CD4-positive, CD25-positive, alpha-beta regulatory T cell (primary cell): Measurements from ENCODE around the gene LACRT. TPM values are rescaled to one million over a fixed set of nuclear protein-coding genes. Genes with fewer than 3 reads are reported as not detected.
"Not testable (repeated sequence)": the region's sequence is repeated elsewhere in the genome, so short reads cannot be mapped to it uniquely, and the experiment has no call there.

Source experiments
- ATAC-seq, 2 donors: fragments of 150-1000 bp; cut with Tn5 transposase; one replicate each; pipeline ENCODE4 v1.10.0; 2021; ENCODE audit warnings: low read depth in 2 of 2, moderate number of reproducible peaks in 2 of 2, moderate library complexity in 1 of 2
- DNase-seq, 3 donors: peaks; one replicate each; pipeline versions ENCODE4 v3.0.0 to v3.0.0-alpha.2; 2012 to 2022; ENCODE audit warnings: mixed read lengths in 1 of 3
- H3K27ac ChIP-seq: one replicate; pipeline ENCODE4 v1.7.0; 2013; ENCODE audit warnings: mild to moderate bottlenecking, low read length; ENCODE audit not compliant: insufficient read depth, poor library complexity, severe bottlenecking
- H3K27me3 ChIP-seq: one replicate; pipeline ENCODE4 v1.7.0; 2013; ENCODE audit warnings: low read length; ENCODE audit not compliant: control insufficient read depth, insufficient read depth
- H3K36me3 ChIP-seq: one replicate; pipeline ENCODE4 v1.7.0; 2013; ENCODE audit warnings: mild to moderate bottlenecking, low read length, moderate library complexity; ENCODE audit not compliant: control insufficient read depth, insufficient read depth
- H3K4me1 ChIP-seq: 2 replicates; pipeline ENCODE4 v1.7.0; 2013; ENCODE audit warnings: mild to moderate bottlenecking, low read length; ENCODE audit not compliant: insufficient read depth, control insufficient read depth, poor library complexity, severe bottlenecking
- H3K4me3 ChIP-seq: one replicate; pipeline ENCODE4 v1.7.0; 2013; ENCODE audit warnings: low read depth, mild to moderate bottlenecking, low read length, moderate library complexity
- H3K9me3 ChIP-seq, 2 experiments: 1 replicate in 1 of 2; 2 replicates in 1 of 2; pipeline ENCODE4 v1.7.0; 2013; ENCODE audit warnings: low read length in 2 of 2, mild to moderate bottlenecking in 1 of 2, moderate library complexity in 1 of 2; ENCODE audit not compliant: control insufficient read depth in 2 of 2
- H3K27ac Mint-ChIP-seq, 3 donors: one replicate each; pipeline ENCODE4 v1.8.0; 2020 to 2022; ENCODE audit warnings: mild to moderate bottlenecking in 3 of 3, mixed read lengths in 3 of 3, moderate library complexity in 2 of 3
- H3K27me3 Mint-ChIP-seq: one replicate; pipeline ENCODE4 v1.8.0; 2022; ENCODE audit warnings: mild to moderate bottlenecking, mixed read lengths
- H3K36me3 Mint-ChIP-seq: one replicate; pipeline ENCODE4 v1.8.0; 2020; ENCODE audit warnings: mixed read lengths
- H3K4me1 Mint-ChIP-seq, 4 donors: one replicate each; pipeline ENCODE4 v1.8.0; 2020 to 2022; ENCODE audit warnings: mixed read lengths in 4 of 4, mild to moderate bottlenecking in 1 of 4
- H3K4me3 Mint-ChIP-seq, 4 donors: one replicate each; pipeline ENCODE4 v1.8.0; 2020 to 2022; ENCODE audit warnings: mild to moderate bottlenecking in 4 of 4, mixed read lengths in 4 of 4, moderate library complexity in 3 of 4
- H3K9me3 Mint-ChIP-seq, 7 donors: one replicate each; pipeline ENCODE4 v1.8.0; 2020 to 2022; ENCODE audit warnings: mixed read lengths in 7 of 7, mild to moderate bottlenecking in 3 of 7, moderate library complexity in 2 of 7
- polyA plus RNA-seq, 4 donors: library from polyadenylated mRNA; unstranded; fragments of 300-500 nt; fragmentation: Illumina TruSeq; gene quantifications; one replicate each; pipeline ENCODE4 v1.2.3, GENCODE V29; 2021
- total RNA-seq: library from RNA; stranded (reverse); gene quantifications from one replicate; pipeline ENCODE4 v1.2.3, GENCODE V29; 2022

LACRT gene
- total and polyA plus RNA-seq, 5 donors from 2014 or later: not detected

DNA sequence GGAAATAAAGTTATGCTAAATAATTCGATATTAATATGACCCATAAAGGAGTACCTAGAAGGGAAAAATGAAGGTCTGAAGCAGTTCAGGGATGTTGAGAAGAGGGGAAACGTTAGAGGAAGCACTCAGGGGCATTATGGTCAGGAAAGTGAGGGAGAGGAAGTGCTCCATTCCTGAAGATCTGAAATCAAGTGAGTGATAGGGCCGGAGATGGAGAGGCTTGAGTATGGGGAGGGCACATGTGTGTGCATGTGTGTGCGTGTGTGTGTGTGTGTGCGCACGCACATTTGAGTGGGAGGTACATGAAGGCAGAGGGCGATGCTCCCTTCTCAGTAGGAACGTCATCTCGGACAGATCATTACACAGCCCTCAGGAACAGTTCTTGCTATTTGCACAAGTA, 18.3 kb upstream of the LACRT start:
- no peaks in the 10 kb centered on the region for H3K4me1 ChIP-seq
- ATAC-seq (no peak), DNase-seq (no peak)
- H3K36me3 ChIP-seq: no peaks in the 10 kb centered on the region
- peaks cover 10% of the 10 kb centered on the region for H3K27me3 Mint-ChIP-seq
- peaks cover 5% of the 10 kb centered on the region for H3K27me3 ChIP-seq
- no peaks in the 10 kb centered on the region for H3K9me3 ChIP-seq
- H3K4me1 Mint-ChIP-seq: no peaks in the 10 kb centered on the region
- no peak overlapping the region for H3K27ac ChIP-seq
- no peak overlapping the region for H3K27ac Mint-ChIP-seq
- H3K4me3 ChIP-seq: no peak overlapping the region
- no peak overlapping the region for H3K4me3 Mint-ChIP-seq
- H3K36me3 Mint-ChIP-seq: no peaks in the 10 kb centered on the region
- H3K9me3 Mint-ChIP-seq: no peaks in the 10 kb centered on the region

- peaks cover 0 to 2% (median 0%) of the 10 kb centered on the region in 7 donors for H3K9me3 Mint-ChIP-seq
- no peaks in the 10 kb centered on the region for H3K4me1 ChIP-seq
These were observed 16.2 kb upstream of the LACRT start for GRCh38 chr12:54650889-54651288.

GRCh38 chr12:54650409-54650808, 15.7 kb upstream of the LACRT start:
- Histone ChIP-seq H3K4me3 (no peak overlapping the region), H3K27ac (no peak overlapping the region), H3K36me3 (no peaks in the 10 kb centered on the region), H3K4me1 (no peaks in the 10 kb centered on the region), H3K9me3 (no peaks in the 10 kb centered on the region), H3K27me3 (peaks cover 5% of the 10 kb centered on the region)
- Mint-ChIP-seq H3K4me1 (peaks cover 0 to 11% (median 0%) of the 10 kb centered on the region in 4 donors), H3K27ac (no peak overlapping the region), H3K4me3 (no peak overlapping the region), H3K36me3 (peaks cover 5% of the 10 kb centered on the region), H3K9me3 (peaks cover 0 to 2% (median 0%) of the 10 kb centered on the region in 7 donors), H3K27me3 (peaks cover 28% of the 10 kb centered on the region)
- DNase-seq: no peak
- ATAC-seq: no peak

More at GRCh38 chr12:54650889-54651288, 16.2 kb upstream of the LACRT start:
- Mint-ChIP-seq H3K36me3 (peaks cover 5% of the 10 kb centered on the region), H3K4me1 (peaks cover 0 to 11% (median 0%) of the 10 kb centered on the region in 4 donors), H3K27ac (no peak overlapping the region), H3K4me3 (no peak overlapping the region), H3K27me3 (peaks cover 23% of the 10 kb centered on the region)
- no peak for ATAC-seq
- Histone ChIP-seq H3K27me3 (peaks cover 5% of the 10 kb centered on the region), H3K9me3 (no peaks in the 10 kb centered on the region), H3K27ac (no peak overlapping the region), H3K36me3 (no peaks in the 10 kb centered on the region), H3K4me3 (no peak overlapping the region)
- no peak for DNase-seq

GRCh38 chr12:54649825-54650224, 15.1 kb upstream of the LACRT start:
- no peak overlapping the region for H3K4me3 Mint-ChIP-seq
- Histone ChIP-seq H3K9me3 (no peaks in the 10 kb centered on the region), H3K36me3 (no peaks in the 10 kb centered on the region), H3K27me3 (peaks cover 3% of the 10 kb centered on the region), H3K27ac (no peak overlapping the region), H3K4me1 (no peaks in the 10 kb centered on the region), H3K4me3 (no peak overlapping the region)
- peaks cover 0 to 2% (median 0%) of the 10 kb centered on the region in 7 donors for H3K9me3 Mint-ChIP-seq
- H3K27me3 Mint-ChIP-seq: peaks cover 28% of the 10 kb centered on the region
- peaks cover 0 to 11% (median 0%) of the 10 kb centered on the region in 4 donors for H3K4me1 Mint-ChIP-seq
- no peak for DNase-seq
- H3K36me3 Mint-ChIP-seq: peaks cover 5% of the 10 kb centered on the region
- no peak overlapping the region for H3K27ac Mint-ChIP-seq
- ATAC-seq: no peak

DNA sequence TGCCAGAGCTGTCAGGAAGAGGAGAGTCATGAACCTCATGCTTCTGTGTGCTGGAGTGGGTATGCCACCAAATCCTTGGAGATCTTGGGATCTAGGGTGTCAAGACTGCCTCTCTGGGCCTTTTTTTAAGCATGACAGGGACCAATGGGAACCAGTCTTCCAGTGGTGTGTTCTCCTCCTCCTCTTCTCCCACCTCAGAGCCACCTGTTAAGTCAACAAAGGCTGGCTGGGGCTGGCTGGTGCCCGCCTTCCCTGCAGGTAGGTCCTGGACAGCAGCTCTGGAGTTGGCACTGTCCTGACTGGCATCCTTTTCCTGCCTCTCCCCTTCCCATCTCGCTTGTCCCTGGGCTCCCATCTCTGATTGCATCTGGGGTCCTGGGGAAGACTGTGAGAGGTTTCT, 13.6 kb upstream of the LACRT start, which contains the start of gene DCD:
Gene DCD, minus strand, starts transcription at position 101 of the 400 bp plus-strand sequence. Its CDS starts 62 bp downstream, at position 39.
- Histone ChIP-seq H3K27ac (no peak within 1 kb of the TSS), H3K9me3 (no peaks in the 10 kb centered on the region), H3K4me1 (no peaks in the 10 kb centered on the region), H3K36me3 (no peaks in the 10 kb centered on the region), H3K27me3 (peaks cover 11% of the 10 kb centered on the region), H3K4me3 (no peak within 1 kb of the TSS)
- no peak within 1 kb of the TSS for H3K27ac Mint-ChIP-seq
- no peak within 1 kb of the TSS for H3K4me3 Mint-ChIP-seq
- H3K27me3 Mint-ChIP-seq: peaks cover 28% of the 10 kb centered on the region
- peaks cover 5% of the 10 kb centered on the region for H3K36me3 Mint-ChIP-seq
- peaks cover 0 to 11% (median 0%) of the 10 kb centered on the region in 4 donors for H3K4me1 Mint-ChIP-seq
- no peak for DNase-seq
- peaks cover 0 to 2% (median 0%) of the 10 kb centered on the region in 7 donors for H3K9me3 Mint-ChIP-seq
- ATAC-seq: no peak

- Histone ChIP-seq H3K27me3 (peaks cover 9% of the 10 kb centered on the region), H3K36me3 (no peaks in the 10 kb centered on the region), H3K27ac (no peak overlapping the region), H3K9me3 (no peaks in the 10 kb centered on the region), H3K4me3 (no peak overlapping the region), H3K4me1 (no peaks in the 10 kb centered on the region)
- Mint-ChIP-seq H3K4me1 (peaks cover 0 to 4% (median 0%) of the 10 kb centered on the region in 4 donors), H3K36me3 (no peaks in the 10 kb centered on the region), H3K27me3 (peaks cover 20% of the 10 kb centered on the region), H3K4me3 (no peak overlapping the region), H3K9me3 (peaks cover 0 to 3% (median 0%) of the 10 kb centered on the region in 7 donors), H3K27ac (no peak overlapping the region)
- DNase-seq (no peak), ATAC-seq (no peak)
These were observed 6.9 kb upstream of the LACRT start for GRCh38 chr12:54641554-54641953.

- H3K36me3 Mint-ChIP-seq: no peaks in the 10 kb centered on the region
- Histone ChIP-seq H3K4me3 (no peak overlapping the region), H3K27ac (no peak overlapping the region), H3K4me1 (no peaks in the 10 kb centered on the region), H3K27me3 (peaks cover 9% of the 10 kb centered on the region), H3K9me3 (no peaks in the 10 kb centered on the region), H3K36me3 (no peaks in the 10 kb centered on the region)
- H3K4me1 Mint-ChIP-seq: no peaks in the 10 kb centered on the region
- peaks cover 16% of the 10 kb centered on the region for H3K27me3 Mint-ChIP-seq
- DNase-seq: no peak
- no peak overlapping the region for H3K27ac Mint-ChIP-seq
- ATAC-seq: no peak
- peaks cover 0 to 3% (median 0%) of the 10 kb centered on the region in 7 donors for H3K9me3 Mint-ChIP-seq
- H3K4me3 Mint-ChIP-seq: no peak overlapping the region
These were observed 6.4 kb upstream of the LACRT start for GRCh38 chr12:54641089-54641488.

GRCh38 chr12:54639112-54639511, 4.4 kb upstream of the LACRT start:
- H3K36me3 Mint-ChIP-seq, H3K27ac Mint-ChIP-seq, DNase-seq, H3K4me1 Mint-ChIP-seq, H3K27ac ChIP-seq, H3K9me3 Mint-ChIP-seq, ATAC-seq, H3K4me1 ChIP-seq, H3K27me3 ChIP-seq, H3K9me3 ChIP-seq, H3K36me3 ChIP-seq, H3K4me3 Mint-ChIP-seq, H3K4me3 ChIP-seq: not testable (repeated sequence)
- peaks cover 19% of the 10 kb centered on the region for H3K27me3 Mint-ChIP-seq
